ENCODE measurements around the gene ZMYM2.

ZMYM2 gene

GRCh38 chr13:20057214-20057613 is 98.7 kb downstream of the ZMYM2 start:
- TF ChIP-seq, protein P1, sequence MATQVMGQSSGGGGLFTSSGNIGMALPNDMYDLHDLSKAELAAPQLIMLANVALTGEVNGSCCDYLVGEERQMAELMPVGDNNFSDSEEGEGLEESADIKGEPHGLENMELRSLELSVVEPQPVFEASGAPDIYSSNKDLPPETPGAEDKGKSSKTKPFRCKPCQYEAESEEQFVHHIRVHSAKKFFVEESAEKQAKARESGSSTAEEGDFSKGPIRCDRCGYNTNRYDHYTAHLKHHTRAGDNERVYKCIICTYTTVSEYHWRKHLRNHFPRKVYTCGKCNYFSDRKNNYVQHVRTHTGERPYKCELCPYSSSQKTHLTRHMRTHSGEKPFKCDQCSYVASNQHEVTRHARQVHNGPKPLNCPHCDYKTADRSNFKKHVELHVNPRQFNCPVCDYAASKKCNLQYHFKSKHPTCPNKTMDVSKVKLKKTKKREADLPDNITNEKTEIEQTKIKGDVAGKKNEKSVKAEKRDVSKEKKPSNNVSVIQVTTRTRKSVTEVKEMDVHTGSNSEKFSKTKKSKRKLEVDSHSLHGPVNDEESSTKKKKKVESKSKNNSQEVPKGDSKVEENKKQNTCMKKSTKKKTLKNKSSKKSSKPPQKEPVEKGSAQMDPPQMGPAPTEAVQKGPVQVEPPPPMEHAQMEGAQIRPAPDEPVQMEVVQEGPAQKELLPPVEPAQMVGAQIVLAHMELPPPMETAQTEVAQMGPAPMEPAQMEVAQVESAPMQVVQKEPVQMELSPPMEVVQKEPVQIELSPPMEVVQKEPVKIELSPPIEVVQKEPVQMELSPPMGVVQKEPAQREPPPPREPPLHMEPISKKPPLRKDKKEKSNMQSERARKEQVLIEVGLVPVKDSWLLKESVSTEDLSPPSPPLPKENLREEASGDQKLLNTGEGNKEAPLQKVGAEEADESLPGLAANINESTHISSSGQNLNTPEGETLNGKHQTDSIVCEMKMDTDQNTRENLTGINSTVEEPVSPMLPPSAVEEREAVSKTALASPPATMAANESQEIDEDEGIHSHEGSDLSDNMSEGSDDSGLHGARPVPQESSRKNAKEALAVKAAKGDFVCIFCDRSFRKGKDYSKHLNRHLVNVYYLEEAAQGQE (IDR thresholded peaks at IDR 0.05; ENCODE audit: insufficient read depth in 1 of 2, low read depth in 2 of 2, low read length in 2 of 2) = no peak
- TF ChIP-seq POLR2AphosphoS5 (IDR thresholded peaks at IDR 0.05; ENCODE audit: low read depth, low read length) (no peak), FOXP2 (optimal IDR thresholded peaks at IDR 0.05; ENCODE audit: borderline replicate concordance, extremely low read depth, extremely low read length, insufficient read depth) (no peak), TAF1 (IDR thresholded peaks at IDR 0.05; ENCODE audit: borderline replicate concordance, insufficient read depth, low read length) (no peak), SIN3A (IDR thresholded peaks at IDR 0.05; ENCODE audit: borderline replicate concordance, insufficient read depth, low read length) (no peak)

DNA sequence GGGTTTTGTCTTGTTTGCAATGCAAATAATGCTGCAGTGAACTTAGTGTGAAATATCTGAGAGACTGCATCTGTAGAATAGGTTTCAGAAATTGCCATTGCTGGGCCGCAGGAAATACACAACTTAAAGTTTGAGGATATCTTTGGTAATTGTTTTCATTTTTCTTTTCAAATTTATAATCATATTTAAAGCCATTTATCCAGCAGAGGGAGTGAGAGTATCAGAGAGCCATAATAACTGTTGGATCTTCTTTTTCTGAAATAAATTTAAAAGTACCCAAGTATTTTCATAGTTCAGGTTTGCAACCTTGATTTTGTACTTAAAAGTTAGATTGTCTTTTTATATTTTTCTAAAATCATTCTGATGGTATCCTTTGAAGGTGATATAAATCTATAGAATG is 99.4 kb downstream of the ZMYM2 start:
- no peak for TF ChIP-seq TAF1 (IDR thresholded peaks at IDR 0.05; ENCODE audit: borderline replicate concordance, insufficient read depth, low read length)
- no peak for TF ChIP-seq POLR2AphosphoS5 (IDR thresholded peaks at IDR 0.05; ENCODE audit: low read depth, low read length)
- TF ChIP-seq, protein P1 (IDR thresholded peaks at IDR 0.05; ENCODE audit: insufficient read depth in 1 of 2, low read depth in 2 of 2, low read length in 2 of 2) = no peak
- no peak for TF ChIP-seq FOXP2 (optimal IDR thresholded peaks at IDR 0.05; ENCODE audit: borderline replicate concordance, extremely low read depth, extremely low read length, insufficient read depth)
- TF ChIP-seq SIN3A (IDR thresholded peaks at IDR 0.05; ENCODE audit: borderline replicate concordance, insufficient read depth, low read length) = no peak

- TF ChIP-seq, protein P1 (IDR thresholded peaks at IDR 0.05; ENCODE audit: insufficient read depth in 1 of 2, low read depth in 2 of 2, low read length in 2 of 2) = no peak
- TF ChIP-seq SIN3A (IDR thresholded peaks at IDR 0.05; ENCODE audit: borderline replicate concordance, insufficient read depth, low read length) = no peak
- TF ChIP-seq FOXP2 (optimal IDR thresholded peaks at IDR 0.05; ENCODE audit: borderline replicate concordance, extremely low read depth, extremely low read length, insufficient read depth) = no peak
- TF ChIP-seq POLR2AphosphoS5 (IDR thresholded peaks at IDR 0.05; ENCODE audit: low read depth, low read length) = no peak
- no peak for TF ChIP-seq TAF1 (IDR thresholded peaks at IDR 0.05; ENCODE audit: borderline replicate concordance, insufficient read depth, low read length)
These were observed 99.9 kb downstream of the ZMYM2 start for GRCh38 chr13:20058476-20058875.

GRCh38 chr13:20064128-20064527 is 105.6 kb downstream of the ZMYM2 start:
- TF ChIP-seq TAF1 (IDR thresholded peaks at IDR 0.05; ENCODE audit: borderline replicate concordance, insufficient read depth, low read length) = no peak
- TF ChIP-seq SIN3A (IDR thresholded peaks at IDR 0.05; ENCODE audit: borderline replicate concordance, insufficient read depth, low read length) = no peak
- TF ChIP-seq POLR2AphosphoS5 (IDR thresholded peaks at IDR 0.05; ENCODE audit: low read depth, low read length) = no peak
- no peak for TF ChIP-seq FOXP2 (optimal IDR thresholded peaks at IDR 0.05; ENCODE audit: borderline replicate concordance, extremely low read depth, extremely low read length, insufficient read depth)
- TF ChIP-seq, protein P1 (IDR thresholded peaks at IDR 0.05; ENCODE audit: insufficient read depth in 1 of 2, low read depth in 2 of 2, low read length in 2 of 2) = no peak

- TF ChIP-seq, protein P1 (IDR thresholded peaks at IDR 0.05; ENCODE audit: insufficient read depth in 1 of 2, low read depth in 2 of 2, low read length in 2 of 2) = no peak
- no peak for TF ChIP-seq FOXP2 (optimal IDR thresholded peaks at IDR 0.05; ENCODE audit: borderline replicate concordance, extremely low read depth, extremely low read length, insufficient read depth)
- no peak for TF ChIP-seq TAF1 (IDR thresholded peaks at IDR 0.05; ENCODE audit: borderline replicate concordance, insufficient read depth, low read length)
- no peak for TF ChIP-seq POLR2AphosphoS5 (IDR thresholded peaks at IDR 0.05; ENCODE audit: low read depth, low read length)
- no peak for TF ChIP-seq SIN3A (IDR thresholded peaks at IDR 0.05; ENCODE audit: borderline replicate concordance, insufficient read depth, low read length)
These were observed 107.0 kb downstream of the ZMYM2 start for GRCh38 chr13:20065516-20065915.

All from PFSK-1 (cell line).